AG10803 (cell line): ENCODE results near the gene RARRES1.

Experiments used
- DNase-seq: peaks from one replicate; pipeline ENCODE4 v3.0.0; 2010; ENCODE audit warnings: low read depth
- H3K4me3 ChIP-seq: 2 replicates; pipeline ENCODE4 v1.5.1; 2011; ENCODE audit warnings: mild to moderate bottlenecking, low read length, control low read depth
- CTCF ChIP-seq: conservative IDR thresholded peaks from 2 replicates; pipeline ENCODE4 v1.5.1; 2011; ENCODE audit warnings: mild to moderate bottlenecking, low read length, control low read depth, inconsistent platforms

Gene RARRES1

GRCh38 chr3:158679547-158680000 lies 52.7 kb downstream of the RARRES1 start:
- peak; percentile 22 for DNase-seq

GRCh38 chr3:158678687-158679086 lies 53.6 kb downstream of the RARRES1 start:
- TF ChIP-seq CTCF = no peak
- H3K4me3 ChIP-seq = no peak overlapping the region
- no peak for DNase-seq

More at GRCh38 chr3:158679547-158680000, 52.7 kb downstream of the RARRES1 start:
- no peak for TF ChIP-seq CTCF
- no peak overlapping the region for H3K4me3 ChIP-seq

- TF ChIP-seq CTCF = peak; percentile 46
- DNase-seq = peak; percentile 47
- H3K4me3 ChIP-seq = peak within 1 kb of the TSS; percentile 48
Observed at GRCh38 chr3:158672215-158673176, 59.8 kb downstream of the RARRES1 start, which contains the start of gene LXN. Gene LXN (minus strand): TSS chr3:158672648. CDS start chr3:158672478, 170 bp downstream.

- no peak for TF ChIP-seq CTCF
- H3K4me3 ChIP-seq = peak overlapping the region; percentile 48
- DNase-seq = no peak
Observed at GRCh38 chr3:158671821-158672214, 60.4 kb downstream of the RARRES1 start.

- DNase-seq = peak; percentile 54
- TF ChIP-seq CTCF = no peak
- no peak overlapping the region for H3K4me3 ChIP-seq
Observed at GRCh38 chr3:158668506-158668905, 63.8 kb downstream of the RARRES1 start.

GRCh38 chr3:158666416-158666815 lies 65.8 kb downstream of the RARRES1 start:
- H3K4me3 ChIP-seq = no peak overlapping the region
- no peak for TF ChIP-seq CTCF
- no peak for DNase-seq

- H3K4me3 ChIP-seq = no peak overlapping the region
- DNase-seq = no peak
- no peak for TF ChIP-seq CTCF
Observed at GRCh38 chr3:158663832-158664231, 68.4 kb downstream of the RARRES1 start.
